Keratinocyte (primary cell): Measurements from ENCODE around the gene IL1RAP. TPM values are rescaled to one million over a fixed set of nuclear protein-coding genes. Genes with fewer than 3 reads are reported as not detected.

Experiments
- DNase-seq: peaks from one replicate; pipeline ENCODE4 v3.0.0-alpha.2; 2011; ENCODE audit warnings: low read depth, missing footprints, low spot score
- FAIRE-seq: peaks from 2 replicates; lab custom pipeline; 2011; peaks lifted over from hg19 to GRCh38; lab: Jason Lieb, UNC
- H2AFZ ChIP-seq: 2 replicates; pipeline ENCODE4 v1.6.0; 2012; ENCODE audit warnings: low read length, control low read depth, inconsistent platforms; ENCODE audit not compliant: control insufficient read depth
- H3K27ac ChIP-seq: 2 replicates; pipeline ENCODE4 v1.5.1; 2011; ENCODE audit warnings: low read length; ENCODE audit not compliant: control insufficient read depth, insufficient read depth
- H3K27me3 ChIP-seq: 3 replicates; pipeline ENCODE4 v1.6.0; 2011; ENCODE audit warnings: low read length; ENCODE audit not compliant: control insufficient read depth, insufficient read depth; ENCODE audit errors: extremely low read depth
- H3K36me3 ChIP-seq, 2 experiments: 2 replicates in 1 of 2; 3 replicates in 1 of 2; pipeline ENCODE4 v1.5.1; 2011; ENCODE audit warnings: low read length in 2 of 2, mild to moderate bottlenecking in 1 of 2; ENCODE audit not compliant: control insufficient read depth in 2 of 2, insufficient read depth in 2 of 2; ENCODE audit errors: extremely low read depth in 1 of 2
- H3K4me1 ChIP-seq: 3 replicates; pipeline ENCODE4 v1.5.1; 2011; ENCODE audit warnings: low read length; ENCODE audit not compliant: control insufficient read depth, insufficient read depth; ENCODE audit errors: extremely low read depth
- H3K4me2 ChIP-seq: 3 replicates; pipeline ENCODE4 v1.6.0; 2011; ENCODE audit warnings: low read depth, low read length; ENCODE audit not compliant: control insufficient read depth, insufficient read depth; ENCODE audit errors: extremely low read depth
- H3K4me3 ChIP-seq, 3 experiments: fragments of 200-600 bp in 1 of 3; sonication (generic) in 1 of 3; 2 replicates in 2 of 3; 3 replicates in 1 of 3; pipeline ENCODE4 v1.5.1; 2011 to 2016; ENCODE audit warnings: low read length in 3 of 3, mild to moderate bottlenecking in 3 of 3, control low read depth in 2 of 3, inconsistent platforms in 1 of 3, low read depth in 1 of 3, mixed read lengths in 1 of 3, mixed run types in 1 of 3, moderate library complexity in 1 of 3; ENCODE audit not compliant: control insufficient read depth in 2 of 3, insufficient read depth in 2 of 3; ENCODE audit errors: extremely low read depth in 1 of 3
- H3K79me2 ChIP-seq: 2 replicates; pipeline ENCODE4 v1.6.0; 2012; ENCODE audit warnings: low read length; ENCODE audit not compliant: control insufficient read depth, insufficient read depth
- H3K9ac ChIP-seq: 3 replicates; pipeline ENCODE4 v1.6.0; 2011; ENCODE audit warnings: low read length; ENCODE audit not compliant: control insufficient read depth, insufficient read depth; ENCODE audit errors: extremely low read depth
- H3K9me1 ChIP-seq: 3 replicates; pipeline ENCODE4 v1.6.0; 2011; ENCODE audit warnings: low read length; ENCODE audit not compliant: control insufficient read depth, insufficient read depth; ENCODE audit errors: extremely low read depth
- H3K9me3 ChIP-seq: 2 replicates; pipeline ENCODE4 v1.5.1; 2012; ENCODE audit warnings: low read depth, low read length; ENCODE audit not compliant: control insufficient read depth
- H4K20me1 ChIP-seq: 3 replicates; pipeline ENCODE4 v1.6.0; 2011; ENCODE audit warnings: low read length; ENCODE audit not compliant: control insufficient read depth, insufficient read depth; ENCODE audit errors: extremely low read depth
- EZH2 ChIP-seq: IDR thresholded peaks from one replicate; pipeline ENCODE4 v1.6.1; 2012; ENCODE audit warnings: inconsistent platforms, mild to moderate bottlenecking, low read length, moderate library complexity
- dilution Hi-C: fragments of 300-500 bp; cut with MboI; formaldehyde crosslinking; loops from one replicate; pipeline ENCODE4 v1.7.0; 2020; ENCODE audit warnings: low sequenced_read_pairs; ENCODE audit not compliant: extremely low pct_ligation_motif_present
- polyA plus RNA-seq, 5 experiments: library from polyadenylated mRNA; depleted of rRNA in 3 of 5; stranded (reverse) in 3 of 5; stranded (forward) in 1 of 5; unstranded in 1 of 5; fragments of >200 nt; gene quantifications; 1 replicate in 1 of 5; 2 replicates in 3 of 5; 3 replicates in 1 of 5; pipeline versions ENCODE4 v1.2.1 to v1.2.3, GENCODE V29; 2011 to 2012; ENCODE audit warnings: missing spikeins in 2 of 5, low read depth in 1 of 5, low replicate concordance in 1 of 5
- TF ChIP-seq, protein P1 (sequence below), 3 experiments: IDR thresholded peaks in 1 of 3; conservative IDR thresholded peaks in 1 of 3; optimal IDR thresholded peaks in 1 of 3; 2 replicates in 2 of 3; 3 replicates in 1 of 3; pipeline versions ENCODE3 to v1.5.1; 2011; ENCODE audit warnings: low read length in 3 of 3, mild to moderate bottlenecking in 3 of 3, moderate library complexity in 2 of 3, control low read depth in 1 of 3, inconsistent platforms in 1 of 3; ENCODE audit not compliant: insufficient read depth in 2 of 3; ENCODE audit errors: extremely low read depth in 1 of 3

Gene IL1RAP
- polyA plus RNA-seq, 1 donor (not counting 4 experiments of a cell fraction or from before 2014, with no cell fraction given), result 69.7 TPM

DNA sequence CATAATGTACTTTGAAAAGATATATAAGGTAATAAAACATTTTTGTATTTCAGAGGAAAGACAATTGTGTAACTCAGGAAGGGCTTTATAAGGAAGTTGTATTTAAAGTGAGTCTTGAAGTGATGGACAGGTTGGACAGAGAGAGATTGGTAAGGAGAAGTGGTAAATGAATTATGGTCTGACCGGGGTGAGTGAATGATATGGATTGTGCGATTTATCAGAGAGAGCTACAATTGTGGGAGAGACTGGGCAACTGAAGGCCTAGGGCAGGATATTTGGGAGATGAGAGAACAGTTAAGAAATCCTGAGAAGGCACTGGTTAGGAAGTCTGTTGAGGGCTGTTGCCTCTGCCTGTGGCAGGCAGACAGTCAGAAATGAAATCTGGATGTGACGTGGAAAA, 14.8 kb downstream of the IL1RAP start:
- Histone ChIP-seq H3K9me3 (no peaks in the 10 kb centered on the region), H3K79me2 (peaks cover 61% of the 10 kb centered on the region), H3K9me1 (no peaks in the 10 kb centered on the region), H3K36me3 (peaks cover 4 to 13% of the 10 kb centered on the region in 2 experiments), H3K4me3 (no peak overlapping the region), H4K20me1 (no peaks in the 10 kb centered on the region), H3K27ac (no peak overlapping the region), H2AFZ (no peak overlapping the region), H3K4me2 (no peak overlapping the region), H3K9ac (no peak overlapping the region), H3K4me1 (peaks cover 70% of the 10 kb centered on the region), H3K27me3 (no peaks in the 10 kb centered on the region)
- TF ChIP-seq, protein P1, sequence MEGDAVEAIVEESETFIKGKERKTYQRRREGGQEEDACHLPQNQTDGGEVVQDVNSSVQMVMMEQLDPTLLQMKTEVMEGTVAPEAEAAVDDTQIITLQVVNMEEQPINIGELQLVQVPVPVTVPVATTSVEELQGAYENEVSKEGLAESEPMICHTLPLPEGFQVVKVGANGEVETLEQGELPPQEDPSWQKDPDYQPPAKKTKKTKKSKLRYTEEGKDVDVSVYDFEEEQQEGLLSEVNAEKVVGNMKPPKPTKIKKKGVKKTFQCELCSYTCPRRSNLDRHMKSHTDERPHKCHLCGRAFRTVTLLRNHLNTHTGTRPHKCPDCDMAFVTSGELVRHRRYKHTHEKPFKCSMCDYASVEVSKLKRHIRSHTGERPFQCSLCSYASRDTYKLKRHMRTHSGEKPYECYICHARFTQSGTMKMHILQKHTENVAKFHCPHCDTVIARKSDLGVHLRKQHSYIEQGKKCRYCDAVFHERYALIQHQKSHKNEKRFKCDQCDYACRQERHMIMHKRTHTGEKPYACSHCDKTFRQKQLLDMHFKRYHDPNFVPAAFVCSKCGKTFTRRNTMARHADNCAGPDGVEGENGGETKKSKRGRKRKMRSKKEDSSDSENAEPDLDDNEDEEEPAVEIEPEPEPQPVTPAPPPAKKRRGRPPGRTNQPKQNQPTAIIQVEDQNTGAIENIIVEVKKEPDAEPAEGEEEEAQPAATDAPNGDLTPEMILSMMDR (optimal IDR thresholded peaks at IDR 0.05 in 1 of 3, IDR thresholded peaks at IDR 0.05 in 1 of 3, conservative IDR thresholded peaks at IDR 0.05 in 1 of 3; ENCODE audit: extremely low read depth in 1 of 3, insufficient read depth in 2 of 3, low read length in 3 of 3), result no peak
- no peak for TF ChIP-seq EZH2
- DNase-seq, result no peak
- FAIRE-seq, result no peak
- dilution Hi-C loops, result no loop called here

DNA sequence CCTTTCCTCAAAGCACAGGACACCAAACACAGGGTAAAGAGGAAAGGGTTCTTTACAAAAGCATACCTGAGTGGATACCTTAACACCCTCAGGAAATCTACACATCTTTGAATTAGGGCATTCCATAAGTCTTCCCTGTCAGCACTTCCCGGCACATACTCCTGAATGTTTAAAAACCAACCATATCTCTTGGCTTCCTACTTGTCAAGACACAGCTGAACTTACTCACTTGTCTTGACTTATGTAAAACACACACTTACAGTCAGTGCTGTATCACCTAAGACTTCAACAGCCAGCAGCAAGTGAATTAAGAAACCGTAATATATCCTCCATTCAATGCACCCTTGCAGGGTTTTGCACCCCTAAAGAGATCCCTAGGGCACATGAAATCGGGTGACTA, 17.5 kb downstream of the IL1RAP start:
- H3K9me3 ChIP-seq, result no peaks in the 10 kb centered on the region
- H2AFZ ChIP-seq, result no peak overlapping the region
- DNase-seq (peak; percentile 58), FAIRE-seq (peak; percentile 96)
- H3K79me2 ChIP-seq, result peaks cover 48% of the 10 kb centered on the region
- H3K27ac ChIP-seq, result peak overlapping the region; percentile 61
- H3K4me1 ChIP-seq, result peaks cover 83% of the 10 kb centered on the region
- no peaks in the 10 kb centered on the region for H4K20me1 ChIP-seq
- peak overlapping the region; percentile 49 for H3K4me2 ChIP-seq
- no peak for TF ChIP-seq EZH2
- TF ChIP-seq, protein P1 (optimal IDR thresholded peaks at IDR 0.05 in 1 of 3, IDR thresholded peaks at IDR 0.05 in 1 of 3, conservative IDR thresholded peaks at IDR 0.05 in 1 of 3; ENCODE audit: extremely low read depth in 1 of 3, insufficient read depth in 2 of 3, low read length in 3 of 3), result no peak
- H3K9ac ChIP-seq, result peak overlapping the region; percentile 20
- H3K4me3 ChIP-seq, result no peak overlapping the region
- dilution Hi-C loops, result no loop called here
- peaks cover 4 to 10% of the 10 kb centered on the region in 2 experiments for H3K36me3 ChIP-seq
- H3K27me3 ChIP-seq, result no peaks in the 10 kb centered on the region
- no peaks in the 10 kb centered on the region for H3K9me1 ChIP-seq
